IPS-11a (cell line): ENCODE measurements around the gene CCR5AS.
"Not testable (repeated sequence)": the region's sequence is repeated elsewhere in the genome, so short reads cannot be mapped to it uniquely, and the experiment has no call there.

Source experiments
- H3K4me3 ChIP-seq: one replicate; pipeline ENCODE4 v1.5.1; 2013; ENCODE audit warnings: low read depth, low read length, control low read depth

Gene CCR5AS

DNA sequence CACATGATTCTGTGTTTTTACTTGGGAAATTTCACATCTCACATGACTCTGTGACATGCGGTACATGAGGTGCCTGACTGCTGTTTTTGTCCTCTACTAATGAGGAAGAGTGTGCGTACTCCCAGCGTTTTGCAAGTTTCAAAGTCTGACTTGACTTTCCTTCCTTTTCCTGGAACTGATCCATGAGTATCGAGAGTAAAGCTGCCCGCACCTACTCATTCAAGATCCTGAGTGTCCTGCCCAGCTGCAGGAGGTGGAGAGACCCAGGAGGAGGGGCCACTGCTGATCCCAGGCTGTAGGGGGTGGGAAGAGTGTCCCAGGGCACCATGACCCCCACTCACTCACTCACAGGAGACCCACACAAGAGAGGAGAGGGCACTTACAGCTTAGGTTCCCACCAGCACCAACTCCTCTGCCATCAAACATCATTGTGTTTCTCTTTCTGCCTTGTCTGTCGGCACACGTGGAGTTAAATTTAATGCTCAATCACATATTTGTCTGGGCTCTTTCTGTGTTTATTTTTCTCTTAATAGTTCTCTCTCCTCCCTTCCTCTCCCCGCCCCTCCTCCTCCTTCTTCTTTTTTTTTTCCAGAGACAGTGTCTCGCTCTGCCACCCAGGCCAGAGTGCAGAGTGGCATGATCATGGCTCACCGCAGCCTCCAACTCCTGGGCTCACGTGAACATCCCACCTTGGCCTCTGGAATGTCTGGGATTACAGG is 1.4 kb downstream of the CCR5AS start:
- H3K4me3 ChIP-seq: no peak overlapping the region

- H3K4me3 ChIP-seq: not testable (repeated sequence)
Measured at GRCh38 chr3:46402902-46403301, 4.0 kb downstream of the CCR5AS start.

DNA sequence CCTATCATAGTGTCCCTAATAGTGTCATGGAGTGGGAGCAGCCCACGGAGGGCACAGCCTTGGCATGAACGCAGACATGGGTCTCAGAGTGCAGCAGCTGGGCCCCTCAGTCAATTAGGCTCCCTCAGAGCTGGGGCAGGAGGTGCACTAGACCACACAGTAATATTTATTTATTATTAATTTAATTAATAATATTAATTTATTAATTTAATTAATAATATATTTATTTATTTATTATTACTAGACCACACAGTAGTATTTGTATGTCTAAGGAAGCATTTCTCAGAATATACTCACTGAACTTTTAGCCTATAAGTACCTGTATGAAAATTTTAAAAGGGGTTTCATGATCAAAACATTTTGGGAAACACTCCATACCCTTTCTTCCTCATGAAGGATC is 5.3 kb downstream of the CCR5AS start:
- no peak overlapping the region for H3K4me3 ChIP-seq

- H3K4me3 ChIP-seq: no peak overlapping the region
Measured at GRCh38 chr3:46400846-46401245, 6.0 kb downstream of the CCR5AS start.

DNA sequence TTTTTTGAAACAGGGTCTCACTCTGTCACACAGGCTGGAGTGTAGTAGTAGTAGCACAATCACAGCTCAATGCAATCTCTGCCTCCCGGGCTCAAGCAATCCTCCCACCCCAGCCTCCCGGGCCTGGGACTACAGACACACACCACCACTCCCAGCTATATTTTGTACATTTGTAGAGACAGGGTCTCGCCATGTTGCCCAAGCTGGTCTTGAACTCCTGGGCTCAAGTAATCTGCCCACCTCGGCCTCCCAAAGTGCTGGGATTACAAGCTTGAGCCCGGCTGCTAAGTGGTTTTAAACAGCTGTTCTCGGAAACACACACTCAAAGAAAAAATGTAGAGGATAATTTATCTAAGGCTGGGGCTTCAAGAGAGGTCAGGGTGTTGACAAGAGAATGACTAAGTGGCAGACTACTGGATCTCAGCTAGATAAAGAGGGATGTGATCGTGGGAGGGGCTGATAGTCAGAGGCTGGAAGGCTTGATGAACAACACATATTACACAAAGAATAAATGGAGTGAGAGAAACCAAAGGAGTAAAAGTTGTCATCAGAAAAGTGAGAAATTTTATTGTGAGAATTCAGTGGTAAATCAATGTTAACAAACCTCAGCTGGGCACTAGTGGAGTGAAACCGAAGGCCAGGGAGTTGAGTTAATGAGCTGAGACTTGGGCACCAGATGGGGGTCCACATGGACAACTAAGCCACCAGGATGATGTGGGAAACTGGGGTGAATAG is 6.7 kb downstream of the CCR5AS start:
- no peak overlapping the region for H3K4me3 ChIP-seq

GRCh38 chr3:46399557-46399956 is 7.3 kb downstream of the CCR5AS start:
- no peak overlapping the region for H3K4me3 ChIP-seq

GRCh38 chr3:46399098-46399497 is 7.8 kb downstream of the CCR5AS start:
- no peak overlapping the region for H3K4me3 ChIP-seq

DNA sequence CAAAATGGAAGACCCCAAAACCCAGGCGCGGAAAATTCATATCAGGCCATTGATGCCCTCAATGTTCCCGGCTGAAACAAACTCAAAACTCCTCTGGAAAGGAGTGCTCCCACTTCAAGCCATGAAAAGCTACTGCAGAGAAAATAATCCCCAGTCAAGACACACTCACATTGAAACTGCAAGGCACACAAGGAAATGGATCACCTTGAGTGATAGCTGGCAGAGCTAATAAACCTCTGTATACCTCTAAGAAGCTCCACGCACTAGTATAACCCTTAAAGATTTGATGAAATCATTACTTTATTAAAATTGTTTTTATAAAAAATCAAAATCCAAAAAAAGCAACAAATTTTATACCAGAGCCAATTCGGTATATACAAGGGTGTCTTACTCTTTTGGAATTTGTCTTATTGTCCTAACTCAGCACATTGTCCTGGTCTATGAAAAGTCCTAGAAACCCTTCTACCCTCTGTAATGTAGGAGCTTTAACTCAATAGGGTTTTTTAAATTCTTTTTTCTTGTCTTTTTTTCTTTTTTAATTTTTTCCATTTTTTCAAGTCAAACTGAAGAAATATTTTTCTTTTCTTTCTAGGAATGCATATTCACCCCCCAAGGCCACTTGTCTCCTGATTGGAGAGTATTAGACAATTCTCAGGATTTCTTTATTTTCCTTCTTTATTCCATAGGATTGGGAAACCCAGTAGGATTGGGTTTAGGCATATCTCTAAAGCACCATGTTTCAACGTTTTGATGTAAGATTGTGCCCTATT is 8.5 kb downstream of the CCR5AS start:
- H3K4me3 ChIP-seq: no peak overlapping the region

GRCh38 chr3:46397111-46397510 is 9.8 kb downstream of the CCR5AS start:
- no peak overlapping the region for H3K4me3 ChIP-seq

GRCh38 chr3:46395766-46396530 is 10.9 kb downstream of the CCR5AS start:
- H3K4me3 ChIP-seq: no peak overlapping the region

GRCh38 chr3:46395210-46395661 is 11.6 kb downstream of the CCR5AS start:
- no peak overlapping the region for H3K4me3 ChIP-seq

DNA sequence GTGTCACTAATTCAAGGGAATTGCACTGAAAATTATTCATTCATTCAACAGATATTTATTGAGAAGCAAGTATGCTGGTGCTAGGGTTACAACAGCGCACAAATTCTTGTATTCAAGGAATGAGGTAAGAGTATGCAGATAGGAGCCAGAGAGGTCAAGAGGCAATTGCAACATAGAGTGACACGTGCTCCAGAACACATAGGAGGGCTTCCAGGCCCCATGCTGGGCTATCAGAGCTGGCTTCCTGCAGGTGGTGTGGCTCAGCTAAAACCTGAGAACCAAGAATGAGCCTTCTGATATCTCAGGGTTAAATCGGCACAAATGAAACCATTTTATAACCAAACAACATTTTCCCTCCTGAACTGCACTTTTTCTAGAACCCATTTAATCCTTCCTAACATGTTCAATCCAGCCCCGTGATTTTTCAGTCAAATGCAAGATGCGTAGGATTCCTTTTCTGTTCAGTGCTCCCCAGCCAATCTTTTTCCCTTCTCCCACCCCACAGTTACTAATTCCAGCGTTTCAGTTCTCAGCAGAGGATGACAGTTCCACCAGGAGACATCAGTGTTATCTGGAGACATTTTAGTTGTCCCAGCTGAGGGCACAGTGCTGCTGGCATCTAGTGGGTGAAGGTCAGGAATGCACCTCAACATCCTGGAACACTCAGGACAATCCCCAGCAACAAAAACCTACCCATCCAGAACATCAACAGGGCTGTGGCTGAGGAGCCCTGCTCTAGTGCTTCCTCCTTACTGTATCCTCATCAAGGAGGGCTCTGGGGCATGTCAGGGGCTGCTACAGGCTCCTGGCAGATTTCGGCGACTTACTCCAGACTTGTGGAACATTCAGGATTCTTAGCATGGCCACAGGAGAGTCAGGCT is 13.1 kb downstream of the CCR5AS start:
- no peak overlapping the region for H3K4me3 ChIP-seq

GRCh38 chr3:46393011-46393410 is 13.9 kb downstream of the CCR5AS start:
- H3K4me3 ChIP-seq: no peak overlapping the region

DNA sequence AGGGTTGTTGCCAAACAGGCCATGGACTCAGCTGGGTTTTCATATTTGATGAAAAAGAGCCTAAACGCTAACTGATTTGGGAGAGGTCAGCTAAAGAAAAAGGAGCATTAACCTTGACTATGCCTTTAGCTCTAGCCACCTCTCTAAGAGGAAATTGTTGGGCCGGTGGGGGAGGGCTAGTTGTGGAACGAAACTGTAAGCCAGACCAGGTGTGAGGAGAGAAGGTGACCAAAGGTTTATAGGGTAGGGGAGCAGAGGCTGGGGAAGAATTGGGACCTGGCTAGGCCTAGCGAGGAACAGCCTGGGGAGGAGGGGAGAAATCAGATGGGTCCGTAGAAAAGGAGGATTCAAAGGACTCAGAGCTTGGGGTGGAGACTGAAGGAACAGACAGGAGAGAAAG is 15.3 kb downstream of the CCR5AS start:
- H3K4me3 ChIP-seq: not testable (repeated sequence)

DNA sequence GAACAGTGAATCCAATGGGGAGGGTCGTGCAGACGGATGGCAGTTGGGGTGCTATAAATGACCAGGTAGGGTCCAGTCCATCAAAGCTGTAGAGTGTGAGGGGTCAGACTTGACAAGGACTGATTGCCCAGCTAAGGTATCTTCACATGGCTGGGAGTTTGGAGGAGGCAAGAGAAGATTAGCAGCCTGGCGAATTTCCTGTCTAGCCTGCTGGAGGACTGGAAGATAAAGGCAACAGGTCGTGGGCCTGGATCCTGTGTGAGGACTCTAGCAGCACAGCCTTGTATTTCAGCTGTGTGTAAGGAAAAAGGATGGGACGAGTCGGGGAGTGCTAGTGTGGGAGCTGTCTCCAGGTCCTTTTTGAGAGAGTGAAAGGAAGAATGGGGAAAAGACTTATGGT is 17.6 kb downstream of the CCR5AS start:
- H3K4me3 ChIP-seq: no peak overlapping the region

GRCh38 chr3:46388847-46389246 is 18.0 kb downstream of the CCR5AS start:
- H3K4me3 ChIP-seq: not testable (repeated sequence)

- H3K4me3 ChIP-seq: no peak overlapping the region
Measured at GRCh38 chr3:46386205-46386604, 20.7 kb downstream of the CCR5AS start.

- H3K4me3 ChIP-seq: no peak overlapping the region
Measured at GRCh38 chr3:46383951-46384330, 22.9 kb downstream of the CCR5AS start.

- no peak overlapping the region for H3K4me3 ChIP-seq
Measured at GRCh38 chr3:46383211-46383950, 23.5 kb downstream of the CCR5AS start.
